Activated T-cell treated with anti-CD3 and anti-CD28 coated beads, Interleukin-2, amount 50 U/mL, for 4 hours (primary cell): ENCODE data around the gene SCYL1. TPM values are rescaled to one million over a fixed set of nuclear protein-coding genes. Genes with fewer than 3 reads are reported as not detected.

Source experiments
- ATAC-seq, 2 donors: fragments of 200-7000 bp; cut with Tn5 transposase; one replicate each; pipeline ENCODE4 v1.10.0; 2021
- DNase-seq: peaks from one replicate; pipeline ENCODE4 v3.0.0-alpha.2; 2020
- H3K27me3 Mint-ChIP-seq: one replicate; pipeline ENCODE4 v1.8.0; 2021; ENCODE audit warnings: low read depth, mixed read lengths
- H3K36me3 Mint-ChIP-seq: one replicate; pipeline ENCODE4 v1.8.0; 2022; ENCODE audit warnings: mixed read lengths; ENCODE audit not compliant: insufficient read depth
- H3K4me1 Mint-ChIP-seq: one replicate; pipeline ENCODE4 v1.8.0; 2021; ENCODE audit warnings: low read depth, mixed read lengths
- H3K4me3 Mint-ChIP-seq: one replicate; pipeline ENCODE4 v1.8.0; 2021; ENCODE audit warnings: mild to moderate bottlenecking, moderate library complexity, mixed read lengths
- H3K9me3 Mint-ChIP-seq: one replicate; pipeline ENCODE4 v1.8.0; 2021; ENCODE audit warnings: mixed read lengths
- total RNA-seq, 3 donors: library from RNA; stranded (reverse); gene quantifications; one replicate each; pipeline ENCODE4 v1.2.1, GENCODE V29; 2021

SCYL1 gene
- total RNA-seq, 3 donors from 2014 or later = 87.6 to 94.6 (median 94.3) TPM

- H3K27me3 Mint-ChIP-seq = no peaks in the 10 kb centered on the region
- H3K9me3 Mint-ChIP-seq = no peaks in the 10 kb centered on the region
- DNase-seq (no peak), ATAC-seq (no peak)
- H3K4me3 Mint-ChIP-seq = no peak overlapping the region
- peaks cover 60% of the 10 kb centered on the region for H3K4me1 Mint-ChIP-seq
- H3K36me3 Mint-ChIP-seq = peaks cover 4% of the 10 kb centered on the region
These were observed 22.7 kb downstream of the SCYL1 start for GRCh38 chr11:65547446-65548125.

DNA sequence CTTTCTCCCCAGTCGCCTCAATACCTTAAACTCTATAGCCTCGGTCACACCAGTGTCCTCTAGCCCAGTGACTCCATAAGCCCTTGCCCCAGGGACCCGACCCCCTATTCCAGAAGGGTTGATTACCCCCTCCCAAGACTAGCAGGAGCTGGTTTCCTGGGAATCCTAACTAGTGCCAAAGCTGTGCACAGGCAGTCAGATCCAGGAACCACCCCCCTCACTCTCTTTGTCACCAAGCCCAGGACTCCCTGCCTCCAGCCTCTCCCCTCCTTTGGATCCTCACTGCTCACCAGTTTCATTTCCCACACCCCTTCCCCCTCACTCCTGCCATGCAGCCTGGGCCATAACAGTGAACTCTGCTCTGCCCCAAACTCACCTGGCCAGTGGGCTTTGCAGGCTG, 23.5 kb downstream of the SCYL1 start:
- Mint-ChIP-seq H3K36me3 (peaks cover 3% of the 10 kb centered on the region), H3K27me3 (no peaks in the 10 kb centered on the region), H3K4me1 (peaks cover 66% of the 10 kb centered on the region), H3K9me3 (no peaks in the 10 kb centered on the region), H3K4me3 (peak overlapping the region; percentile 2)
- DNase-seq (no peak), ATAC-seq (no peak)

GRCh38 chr11:65549096-65549495, 24.2 kb downstream of the SCYL1 start:
- H3K9me3 Mint-ChIP-seq = no peaks in the 10 kb centered on the region
- no peaks in the 10 kb centered on the region for H3K27me3 Mint-ChIP-seq
- H3K4me1 Mint-ChIP-seq = peaks cover 65% of the 10 kb centered on the region

DNA sequence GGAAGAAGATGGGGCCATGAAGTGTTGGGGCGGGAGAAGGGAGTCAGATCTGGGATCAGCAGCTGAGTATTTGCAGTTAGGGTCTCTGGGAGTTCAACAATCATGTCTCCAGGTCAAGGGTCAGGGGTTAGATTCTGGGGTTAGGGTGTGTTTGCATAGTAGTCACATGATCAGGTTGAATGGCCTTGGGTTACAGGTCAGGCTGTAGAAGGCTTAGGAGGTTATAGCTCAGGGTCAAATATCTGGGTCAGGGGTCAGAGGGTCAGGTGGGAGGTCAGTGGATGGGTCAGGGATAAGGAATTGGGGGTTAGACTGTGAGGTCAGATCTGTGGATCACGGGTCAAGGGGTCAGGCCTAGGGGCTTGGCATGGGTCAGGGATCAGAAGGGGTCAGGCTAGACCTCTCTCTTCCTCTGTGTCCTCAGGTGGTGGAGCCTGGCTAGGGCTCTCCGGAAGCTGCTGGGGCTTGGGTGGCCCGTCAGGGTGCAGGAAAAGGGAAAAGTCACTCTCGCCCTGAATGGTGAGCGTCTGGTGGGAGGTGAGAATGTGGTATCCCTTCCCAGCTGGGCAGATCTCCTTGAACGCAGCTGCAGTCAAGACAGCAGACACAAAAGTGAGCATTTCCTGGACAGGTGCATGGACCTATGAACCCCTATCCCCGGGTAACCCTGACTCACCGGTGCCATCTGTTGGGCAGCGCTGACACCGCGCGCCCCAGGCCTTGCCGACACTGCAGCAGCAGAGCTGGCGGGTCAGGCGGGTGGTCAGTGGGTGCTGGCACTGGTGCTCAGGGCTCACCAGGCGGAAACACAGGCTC, 26.9 kb downstream of the SCYL1 start:
- Mint-ChIP-seq H3K9me3 (no peaks in the 10 kb centered on the region), H3K4me3 (no peak overlapping the region), H3K4me1 (peaks cover 69% of the 10 kb centered on the region), H3K27me3 (no peaks in the 10 kb centered on the region), H3K36me3 (peaks cover 3% of the 10 kb centered on the region)
- DNase-seq (peak; percentile 62), ATAC-seq (peak; percentile 40 to 46)

More at GRCh38 chr11:65549096-65549495, 24.2 kb downstream of the SCYL1 start:
- H3K36me3 Mint-ChIP-seq = peaks cover 3% of the 10 kb centered on the region
- H3K4me3 Mint-ChIP-seq = no peak overlapping the region
- ATAC-seq (no peak), DNase-seq (no peak)

- H3K9me3 Mint-ChIP-seq = no peaks in the 10 kb centered on the region
- H3K36me3 Mint-ChIP-seq = peaks cover 3% of the 10 kb centered on the region
- ATAC-seq = no peak
These were observed 27.6 kb downstream of the SCYL1 start for GRCh38 chr11:65552388-65552951.

GRCh38 chr11:65553301-65554001, 28.6 kb downstream of the SCYL1 start:
- Mint-ChIP-seq H3K4me3 (no peak overlapping the region), H3K9me3 (no peaks in the 10 kb centered on the region), H3K27me3 (no peaks in the 10 kb centered on the region), H3K36me3 (peaks cover 3% of the 10 kb centered on the region), H3K4me1 (peaks cover 64% of the 10 kb centered on the region)
- peak; percentile 30 to 33 for ATAC-seq
- peak; percentile 61 for DNase-seq

More at GRCh38 chr11:65552388-65552951, 27.6 kb downstream of the SCYL1 start:
- H3K4me1 Mint-ChIP-seq = peaks cover 70% of the 10 kb centered on the region
- H3K27me3 Mint-ChIP-seq = no peaks in the 10 kb centered on the region
- no peak for DNase-seq
- H3K4me3 Mint-ChIP-seq = no peak overlapping the region

GRCh38 chr11:65554057-65554818, 29.4 kb downstream of the SCYL1 start:
- H3K9me3 Mint-ChIP-seq = no peaks in the 10 kb centered on the region
- peaks cover 3% of the 10 kb centered on the region for H3K36me3 Mint-ChIP-seq
- ATAC-seq (no peak), DNase-seq (no peak)
- H3K4me3 Mint-ChIP-seq = peak overlapping the region; percentile 57
- H3K4me1 Mint-ChIP-seq = peaks cover 61% of the 10 kb centered on the region
- H3K27me3 Mint-ChIP-seq = no peaks in the 10 kb centered on the region

GRCh38 chr11:65554842-65555430, 30.1 kb downstream of the SCYL1 start:
- Mint-ChIP-seq H3K36me3 (peaks cover 3% of the 10 kb centered on the region), H3K4me3 (peak overlapping the region; percentile 57), H3K4me1 (peaks cover 65% of the 10 kb centered on the region), H3K27me3 (no peaks in the 10 kb centered on the region), H3K9me3 (no peaks in the 10 kb centered on the region)
- ATAC-seq = no peak
- no peak for DNase-seq

DNA sequence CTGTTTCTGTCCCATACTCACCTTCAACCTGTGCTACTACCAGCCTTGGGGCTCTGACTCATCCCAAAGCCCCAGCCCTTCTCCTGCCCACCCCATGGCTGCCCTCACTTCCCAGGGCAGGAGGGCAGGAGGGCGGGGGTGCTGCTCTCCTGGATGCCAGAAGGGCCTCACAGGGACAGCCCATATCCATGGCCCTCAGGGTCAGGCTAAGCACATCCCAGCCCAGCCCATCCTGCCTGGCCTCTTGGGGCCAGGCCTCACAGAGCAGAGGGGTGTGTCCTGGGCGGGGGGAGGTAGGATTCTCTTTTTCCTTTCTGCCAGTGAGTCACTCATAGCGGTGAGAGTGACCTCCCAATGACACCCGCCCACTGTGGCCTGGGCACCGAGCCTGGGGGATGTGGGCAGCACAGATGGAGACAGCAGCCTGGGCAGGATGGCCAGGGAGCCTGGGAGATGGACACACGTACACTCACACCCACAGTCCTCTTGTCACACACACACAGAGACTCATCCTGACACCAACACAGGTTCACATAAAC, 30.9 kb downstream of the SCYL1 start:
- no peaks in the 10 kb centered on the region for H3K9me3 Mint-ChIP-seq
- peaks cover 73% of the 10 kb centered on the region for H3K4me1 Mint-ChIP-seq
- DNase-seq = no peak
- peaks cover 2% of the 10 kb centered on the region for H3K36me3 Mint-ChIP-seq
- peak overlapping the region; percentile 81 for H3K4me3 Mint-ChIP-seq
- H3K27me3 Mint-ChIP-seq = no peaks in the 10 kb centered on the region
- ATAC-seq = no peak

DNA sequence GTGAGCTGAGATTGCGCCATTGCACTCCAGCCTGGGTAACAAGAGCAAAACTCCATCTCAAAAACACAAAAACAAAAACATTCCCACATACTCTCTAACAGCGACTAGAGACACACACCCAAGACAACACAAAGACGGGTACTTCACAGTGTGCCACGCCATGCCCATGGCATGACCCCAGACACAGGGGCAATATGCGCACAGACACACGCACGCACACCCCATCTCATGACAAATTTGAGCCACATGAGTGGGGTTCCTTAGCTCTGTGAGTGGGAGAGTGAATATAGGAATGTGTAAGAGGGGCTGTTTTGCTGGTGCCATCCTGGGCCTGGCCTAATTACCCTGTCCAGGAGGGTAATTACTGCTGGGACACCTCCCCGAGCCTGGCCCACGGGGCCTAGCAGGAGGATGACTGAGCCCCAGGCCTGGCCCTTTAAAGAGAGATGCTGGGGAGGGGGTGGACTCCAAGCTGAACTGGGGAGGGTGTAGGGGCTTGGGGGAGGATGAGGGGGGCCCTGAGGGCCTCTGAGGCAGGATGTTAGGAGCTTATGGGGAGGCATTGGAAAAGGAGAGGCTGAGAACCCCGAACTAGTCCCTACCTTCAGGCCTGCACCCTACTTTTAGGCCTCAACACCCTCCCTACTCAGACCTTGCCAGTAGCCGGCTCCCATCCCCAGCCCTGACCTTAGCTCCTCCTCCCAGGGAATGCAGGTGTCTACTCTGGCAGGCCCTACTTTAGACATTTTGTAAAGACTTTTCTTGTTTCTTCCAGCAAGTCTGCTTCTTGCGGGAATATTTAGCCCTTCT, 31.8 kb downstream of the SCYL1 start:
- Mint-ChIP-seq H3K36me3 (no peaks in the 10 kb centered on the region), H3K4me1 (peaks cover 66% of the 10 kb centered on the region), H3K4me3 (peak overlapping the region; percentile 81), H3K9me3 (no peaks in the 10 kb centered on the region), H3K27me3 (no peaks in the 10 kb centered on the region)
- DNase-seq (no peak), ATAC-seq (no peak)

GRCh38 chr11:65557280-65558001, 32.6 kb downstream of the SCYL1 start:
- no peaks in the 10 kb centered on the region for H3K27me3 Mint-ChIP-seq
- no peak for DNase-seq
- ATAC-seq = peak; percentile 16 to 18
- H3K36me3 Mint-ChIP-seq = no peaks in the 10 kb centered on the region
- no peaks in the 10 kb centered on the region for H3K9me3 Mint-ChIP-seq
- H3K4me1 Mint-ChIP-seq = peaks cover 61% of the 10 kb centered on the region
- H3K4me3 Mint-ChIP-seq = peak overlapping the region; percentile 81
